HG02870 (cell line): ENCODE measurements around the gene ABCA10.
"Not testable (repeated sequence)": the region's sequence is repeated elsewhere in the genome, so short reads cannot be mapped to it uniquely, and the experiment has no call there.

Experiments used
- ATAC-seq: cut with Tn5 transposase; IDR thresholded peaks from one replicate; pipeline ENCODE4 v1.9.1; 2021; ENCODE audit warnings: mild to moderate bottlenecking, moderate library complexity; ENCODE audit not compliant: unreplicated experiment

Gene ABCA10

DNA sequence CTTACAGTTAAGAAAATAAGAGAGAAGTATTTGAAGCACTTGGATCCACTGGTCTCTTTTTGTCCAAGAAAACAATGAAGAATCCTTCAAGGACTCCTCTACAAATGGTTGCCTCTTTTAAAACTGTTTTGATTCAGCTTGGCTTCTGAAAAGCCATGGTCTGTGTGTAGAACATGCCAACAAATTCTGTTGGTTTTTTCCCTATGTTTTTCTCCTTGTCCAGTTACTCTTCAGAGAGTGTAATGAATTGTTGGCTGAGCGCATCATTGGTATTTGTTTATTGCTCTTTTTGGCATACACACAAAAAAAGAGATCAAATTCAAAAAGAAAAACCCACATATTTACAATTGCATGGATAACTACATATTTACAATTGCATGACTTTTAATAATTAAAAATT, at the start of gene ABCA10:
TSS of gene ABCA10 (minus strand) at position 249 of the 400 bp plus-strand sequence. CDS start 3,466 bp downstream, outside the sequence.
- no peak for ATAC-seq

- ATAC-seq = not testable (repeated sequence)
These were observed 47.7 kb upstream of the ABCA10 start for GRCh38 chr17:69276279-69276678.

DNA sequence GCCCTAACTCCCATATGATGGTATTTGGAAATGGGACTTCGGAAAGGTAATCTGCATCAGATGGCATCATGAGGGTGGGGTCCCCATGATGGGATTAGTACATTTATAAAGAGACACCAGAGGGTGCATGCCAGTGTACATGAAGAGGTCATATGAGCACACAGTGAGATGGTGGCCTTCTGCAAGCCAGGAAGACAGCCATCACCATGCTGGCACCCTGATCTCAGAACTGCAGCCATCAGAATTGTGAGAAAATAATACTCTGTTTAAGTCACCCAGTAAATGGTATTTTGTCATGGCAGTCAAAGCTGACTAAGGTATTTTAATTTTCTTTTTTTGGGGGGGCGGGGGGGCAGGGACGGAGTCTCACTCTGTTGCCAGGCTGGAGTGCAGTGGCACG, 47.1 kb upstream of the ABCA10 start:
- ATAC-seq = no peak

DNA sequence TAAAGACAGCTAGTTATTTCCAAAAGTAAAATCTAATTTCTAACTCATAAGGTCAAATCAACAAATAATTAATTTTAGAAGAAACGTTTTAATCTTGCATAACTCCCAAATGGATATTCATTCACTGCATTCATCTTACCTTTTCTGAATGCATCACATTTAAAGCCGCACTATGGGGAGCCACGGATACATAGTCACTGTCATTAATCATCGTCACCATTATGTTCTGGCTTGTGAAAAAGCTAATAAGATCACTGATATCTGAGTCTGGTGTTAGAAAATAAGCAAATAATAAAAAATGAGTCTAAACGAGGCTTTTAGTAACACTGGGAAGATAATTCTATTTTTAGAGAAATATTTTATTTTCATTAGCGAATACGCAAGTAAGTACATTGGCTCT, 42.4 kb upstream of the ABCA10 start:
- ATAC-seq = no peak

- no peak for ATAC-seq
These were observed 40.7 kb upstream of the ABCA10 start for GRCh38 chr17:69269131-69269998.

DNA sequence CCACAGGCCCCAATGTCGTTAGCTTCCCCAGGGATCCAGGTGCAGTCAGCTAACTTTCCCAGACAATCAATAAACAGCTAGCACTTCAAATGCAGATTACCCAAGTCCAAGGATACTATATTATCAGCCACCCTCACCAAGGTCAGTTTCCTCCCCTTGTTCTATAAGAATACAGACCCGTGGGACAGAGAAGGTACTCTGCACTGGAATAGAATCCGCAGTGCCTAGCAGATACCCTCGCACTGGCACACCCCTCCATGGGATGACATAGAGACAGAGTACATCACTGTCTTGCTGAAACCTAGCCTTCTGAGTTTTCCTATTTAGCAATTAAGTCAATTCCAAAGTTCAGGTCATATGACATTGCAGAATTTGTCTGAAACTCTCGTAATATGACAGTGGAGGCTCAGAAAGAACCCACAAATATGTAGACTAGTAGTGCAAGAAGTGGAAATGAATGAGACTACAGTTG, 40.0 kb upstream of the ABCA10 start:
- ATAC-seq = no peak

DNA sequence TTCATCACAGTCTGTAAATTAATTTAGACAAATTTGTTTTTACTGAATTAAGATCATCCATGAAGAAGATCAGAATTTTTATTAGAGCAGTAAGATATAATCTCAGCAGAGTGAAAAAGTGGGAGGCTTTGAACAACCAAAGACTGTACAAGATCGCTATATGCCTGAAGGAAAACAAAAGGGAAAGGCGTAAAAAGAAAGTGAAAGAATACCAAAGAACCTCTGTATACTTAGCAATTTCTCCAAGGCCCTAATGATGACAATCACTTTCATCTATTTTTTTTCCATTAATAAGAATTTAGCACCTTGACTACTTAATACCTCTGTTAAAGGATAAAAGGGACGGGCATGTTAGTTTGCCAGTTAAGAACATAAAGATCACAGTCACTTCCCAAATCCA, 38.6 kb upstream of the ABCA10 start:
- ATAC-seq = no peak

- no peak for ATAC-seq
These were observed 37.2 kb upstream of the ABCA10 start for GRCh38 chr17:69265873-69266272.

- ATAC-seq = no peak
These were observed 25.6 kb upstream of the ABCA10 start for GRCh38 chr17:69254187-69254586.

- ATAC-seq = no peak
These were observed 22.0 kb upstream of the ABCA10 start for GRCh38 chr17:69250641-69251040.

- no peak for ATAC-seq
These were observed 18.2 kb upstream of the ABCA10 start for GRCh38 chr17:69246726-69247375.

GRCh38 chr17:69246202-69246601, 17.6 kb upstream of the ABCA10 start:
- ATAC-seq = no peak

DNA sequence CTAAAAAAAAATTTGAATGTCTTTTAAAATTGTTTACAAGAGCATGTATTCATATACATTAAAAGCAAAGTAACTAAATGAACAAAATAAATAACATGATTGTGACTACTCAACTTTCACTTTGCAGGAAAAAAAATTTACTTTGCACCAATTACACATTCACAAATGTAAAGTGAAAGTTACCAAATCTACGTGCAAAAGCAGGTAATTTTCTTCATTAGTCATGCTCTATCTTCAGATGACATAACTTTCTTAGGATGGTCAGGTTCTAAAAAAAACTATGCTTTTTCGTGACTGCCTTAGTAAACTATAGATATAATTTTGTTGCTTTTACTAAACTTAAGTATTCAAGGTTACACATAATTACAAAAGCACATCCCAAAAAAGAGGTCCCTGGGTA, 17.0 kb upstream of the ABCA10 start:
- no peak for ATAC-seq

- no peak for ATAC-seq
These were observed 11.3 kb upstream of the ABCA10 start for GRCh38 chr17:69239611-69240600.

DNA sequence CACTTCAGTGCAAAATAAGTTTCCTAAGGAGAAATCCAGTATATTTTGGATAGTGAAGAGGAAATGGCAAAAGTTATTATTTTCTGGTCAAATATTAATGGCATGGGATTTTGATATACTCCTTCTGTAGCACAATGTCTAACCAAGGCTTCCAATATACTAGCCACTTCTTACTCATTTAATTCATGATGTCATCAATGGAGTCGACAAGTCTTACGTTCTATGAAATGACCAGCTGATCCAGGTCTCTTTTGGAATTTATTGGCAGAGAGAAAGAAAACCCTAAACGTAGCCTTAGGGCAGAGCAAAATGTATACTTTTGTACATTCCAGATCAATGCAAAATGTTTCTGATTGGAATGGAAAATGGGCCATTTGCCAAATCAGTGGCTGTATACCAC, 8.3 kb upstream of the ABCA10 start:
- no peak for ATAC-seq

DNA sequence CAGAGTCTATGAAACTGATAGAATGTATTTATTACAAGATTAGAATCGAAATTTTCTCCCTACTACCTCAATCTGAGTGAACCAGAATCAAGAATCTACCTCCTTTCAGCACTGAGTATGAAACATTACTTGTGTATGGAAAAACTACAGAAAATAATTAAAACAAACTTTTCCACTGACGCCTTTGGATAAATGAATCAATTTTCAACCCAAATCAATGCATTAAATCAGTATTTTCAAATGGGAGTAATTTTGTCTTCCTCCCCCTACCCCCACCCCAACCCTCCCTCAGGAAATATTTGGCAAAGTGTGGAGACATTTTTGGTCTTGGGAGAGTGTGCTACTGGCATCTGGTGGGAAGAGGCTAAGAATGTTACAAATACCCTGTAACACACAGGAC, 7.8 kb upstream of the ABCA10 start:
- ATAC-seq = no peak

DNA sequence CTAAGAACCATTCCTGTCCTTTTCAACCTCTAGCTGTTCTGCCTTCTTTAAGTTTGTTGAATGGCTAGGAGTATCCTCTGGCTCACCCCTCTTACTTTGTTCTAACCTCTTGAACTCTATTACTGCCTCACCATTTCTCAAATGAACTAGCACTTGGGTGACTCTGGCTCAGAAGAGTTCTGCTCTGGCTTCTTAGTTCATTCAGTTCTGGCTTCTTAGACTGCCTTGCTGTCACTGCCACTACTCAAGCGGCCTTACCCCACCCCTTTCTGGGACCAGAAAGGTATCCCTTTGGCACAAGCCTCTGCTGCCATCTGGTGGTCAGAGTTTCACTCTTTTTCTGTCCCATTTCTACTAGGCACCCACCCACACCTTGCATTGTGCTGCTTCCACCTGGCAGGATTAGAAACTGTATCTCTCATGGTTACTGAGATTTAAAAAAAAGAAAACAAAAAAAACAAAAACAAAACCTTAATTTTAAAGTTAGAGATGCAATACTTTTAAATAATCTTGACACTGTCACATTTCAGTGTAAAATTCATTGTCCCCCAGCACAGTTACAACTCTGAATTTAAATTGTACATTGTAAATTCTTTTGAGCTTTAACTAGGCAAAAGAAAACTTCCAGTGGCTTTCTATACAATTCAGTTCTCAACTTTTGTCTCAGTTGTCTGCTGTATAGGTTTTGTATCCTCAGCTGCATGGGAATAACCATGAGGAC, 6.9 kb upstream of the ABCA10 start:
- ATAC-seq = peak; percentile 84

DNA sequence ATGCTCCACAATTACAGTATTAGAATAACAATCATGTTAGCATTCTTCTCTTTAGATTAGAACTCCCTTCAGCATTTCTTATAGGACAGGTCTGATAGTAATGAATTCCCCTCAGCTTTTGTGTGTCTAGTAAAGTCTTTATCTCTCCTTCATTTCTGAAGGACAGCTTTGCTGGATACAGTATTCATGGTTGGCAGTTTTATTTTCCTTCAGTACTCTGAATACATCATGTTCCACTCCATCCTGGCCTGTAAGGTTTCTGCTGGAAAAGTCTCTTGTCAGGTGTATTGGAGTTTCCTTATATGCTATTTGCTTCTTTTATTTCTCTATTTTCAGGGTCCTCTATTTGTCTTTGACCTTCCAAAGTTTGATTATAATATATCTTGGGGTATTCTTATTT, 4.0 kb upstream of the ABCA10 start:
- no peak for ATAC-seq

- no peak for ATAC-seq
These were observed 2.9 kb upstream of the ABCA10 start for GRCh38 chr17:69231521-69231920.

DNA sequence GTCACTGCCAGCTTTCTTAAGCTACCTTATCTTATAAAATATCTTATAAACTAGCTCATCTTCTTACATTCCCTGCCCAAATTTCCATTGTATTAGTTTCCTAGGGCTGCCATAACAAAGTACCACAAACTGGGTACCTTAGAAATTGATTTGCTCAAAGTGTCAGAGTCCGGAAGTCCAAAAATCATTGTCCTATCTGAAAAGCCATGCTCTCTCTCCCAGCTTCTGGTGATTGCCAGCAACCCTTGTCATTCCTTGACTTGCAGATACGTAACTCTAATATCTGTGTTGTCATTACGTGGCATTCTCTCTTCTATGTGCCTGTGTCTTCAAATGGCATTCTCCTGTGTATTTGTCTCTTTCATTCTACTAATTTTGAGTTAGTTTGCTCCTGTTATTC, 2.3 kb upstream of the ABCA10 start:
- no peak for ATAC-seq
